HEK293 (cell line): ENCODE measurements around the gene NHLH1.

Experiments used
- CTCF ChIA-PET: fragments of 350-600 bp; formaldehyde crosslinking; extraction: SDS; loops from one replicate; lab custom pipeline; 2021; ENCODE audit warnings: antibody characterized with exemption; lab: Yijun Ruan, JAX
- POLR2A ChIA-PET: fragments of 300-600 bp; formaldehyde crosslinking; extraction: SDS; loops from one replicate; lab custom pipeline; 2020; ENCODE audit warnings: antibody characterized with exemption, inconsistent platforms; lab: Yijun Ruan, JAX
- H3K27ac ChIP-seq: fragments of 200-500 bp; sonication (Bioruptor generic); 2 replicates; pipeline ENCODE4 v1.5.1; 2014; ENCODE audit warnings: low read depth, low read length, control low read depth, inconsistent platforms; ENCODE audit errors: extremely low read depth
- H3K36me3 ChIP-seq, 2 experiments: fragments of 200-500 bp in 1 of 2; sonication (Bioruptor generic) in 1 of 2; 1 replicate in 1 of 2; 2 replicates in 1 of 2; pipeline ENCODE4 v1.5.1; 2014 to 2017; ENCODE audit warnings: inconsistent platforms in 2 of 2, low read length in 2 of 2; ENCODE audit not compliant: control insufficient read depth in 2 of 2, insufficient read depth in 1 of 2
- H3K4me1 ChIP-seq: fragments of 200-500 bp; sonication (Bioruptor generic); 2 replicates; pipeline ENCODE4 v1.5.1; 2014; ENCODE audit warnings: mild to moderate bottlenecking, low read length, inconsistent platforms; ENCODE audit not compliant: control insufficient read depth, insufficient read depth
- H3K4me3 ChIP-seq: 2 replicates; pipeline ENCODE4 v1.5.1; 2011; ENCODE audit warnings: low read depth, mild to moderate bottlenecking, control low read depth, low read length, moderate library complexity
- H3K9me3 ChIP-seq: fragments of 200-500 bp; sonication (Bioruptor generic); 2 replicates; pipeline ENCODE4 v1.5.1; 2014; ENCODE audit warnings: low read depth, low read length, inconsistent platforms; ENCODE audit not compliant: control insufficient read depth, insufficient read depth
- BCL11B ChIP-seq: fragments of 450-650 bp; formaldehyde crosslinking; IDR thresholded peaks from 2 replicates; pipeline ENCODE4 v1.5.1; 2016; ENCODE audit warnings: low read depth, missing biosample characterization, missing genetic modification characterization
- HOXC10 ChIP-seq: sonication (generic); formaldehyde crosslinking; IDR thresholded peaks from 2 replicates; pipeline ENCODE4 v1.8.1; 2023; ENCODE audit warnings: mild to moderate bottlenecking, missing genetic modification reagents
- MYNN ChIP-seq: fragments of 450-650 bp; formaldehyde crosslinking; IDR thresholded peaks from 2 replicates; pipeline ENCODE4 v1.5.1; 2016; ENCODE audit warnings: missing biosample characterization, missing genetic modification characterization, borderline replicate concordance
- ZBTB49 ChIP-seq: fragments of 450-650 bp; formaldehyde crosslinking; IDR thresholded peaks from 2 replicates; pipeline ENCODE4 v1.5.1; 2016; ENCODE audit warnings: missing biosample characterization, missing genetic modification characterization, low read depth
- ZFP69B ChIP-seq: fragments of 450-650 bp; formaldehyde crosslinking; IDR thresholded peaks from 2 replicates; pipeline ENCODE4 v1.5.1; 2016; ENCODE audit warnings: missing biosample characterization, missing genetic modification characterization
- ZNF266 ChIP-seq: fragments of 450-650 bp; formaldehyde crosslinking; IDR thresholded peaks from 2 replicates; pipeline ENCODE4 v1.5.1; 2016; ENCODE audit warnings: missing biosample characterization, missing genetic modification characterization, low read depth
- ZNF529 ChIP-seq: fragments of 450-650 bp; formaldehyde crosslinking; IDR thresholded peaks from 2 replicates; pipeline ENCODE4 v1.5.1; 2017; ENCODE audit warnings: missing genetic modification characterization, missing biosample characterization; ENCODE audit not compliant: insufficient replicate concordance
- ZNF549 ChIP-seq: fragments of 450-650 bp; IDR thresholded peaks from 2 replicates; pipeline ENCODE4 v1.5.1; 2018; ENCODE audit warnings: missing biosample characterization, missing genetic modification characterization, mild to moderate bottlenecking, inconsistent platforms, moderate library complexity
- ZNF561 ChIP-seq: fragments of 450-650 bp; IDR thresholded peaks from 2 replicates; pipeline ENCODE4 v1.5.1; 2018; ENCODE audit warnings: missing biosample characterization, missing genetic modification characterization, borderline replicate concordance
- ZNF701 ChIP-seq: fragments of 450-650 bp; formaldehyde crosslinking; IDR thresholded peaks from 2 replicates; pipeline ENCODE4 v1.5.1; 2016; ENCODE audit warnings: missing biosample characterization, missing genetic modification characterization
- ZNF707 ChIP-seq: fragments of 450-650 bp; formaldehyde crosslinking; IDR thresholded peaks from 2 replicates; pipeline ENCODE4 v1.5.1; 2016; ENCODE audit warnings: missing biosample characterization, missing genetic modification characterization
- TF ChIP-seq, protein P1 (sequence below): fragments of 450-650 bp; formaldehyde crosslinking; IDR thresholded peaks from 2 replicates; pipeline ENCODE4 v1.5.1; 2016; ENCODE audit warnings: missing biosample characterization, missing genetic modification characterization
- TF ChIP-seq, protein P2 (sequence below): fragments of 450-650 bp; formaldehyde crosslinking; IDR thresholded peaks from 2 replicates; pipeline ENCODE4 v1.5.1; 2016; ENCODE audit warnings: missing biosample characterization, missing genetic modification characterization
- TF ChIP-seq, protein P3 (sequence below): fragments of 450-650 bp; formaldehyde crosslinking; IDR thresholded peaks from 2 replicates; pipeline ENCODE4 v1.5.1; 2016; ENCODE audit warnings: missing biosample characterization, missing genetic modification characterization, borderline replicate concordance

Gene NHLH1

DNA sequence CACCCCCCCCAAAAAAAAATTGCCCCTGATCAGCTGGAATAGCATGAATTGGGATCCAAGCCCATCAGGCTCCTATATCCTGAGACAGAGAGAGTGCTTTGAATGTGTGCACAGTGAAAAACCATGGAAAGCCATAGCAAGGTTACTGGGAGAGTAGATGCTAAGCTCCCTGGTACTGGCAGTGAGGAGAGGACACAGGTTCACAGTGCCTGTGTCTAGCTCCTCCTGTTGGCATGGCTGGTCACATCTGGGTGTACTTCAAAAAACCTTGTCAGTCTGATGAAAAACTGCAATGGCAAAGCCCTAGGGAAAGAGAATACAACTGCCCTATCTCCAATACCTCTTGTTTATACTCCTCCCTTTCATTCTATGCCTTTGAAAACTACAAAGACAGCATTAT lies 36.8 kb upstream of the NHLH1 start:
- CTCF ChIA-PET, result interaction anchor here (1.5 to 3.4 kb wide), 2 partner anchors 38 to 47 kb away, joined by 3 to 28 read pairs; no protein-coding TSS in a partner anchor
- no peak overlapping the region for H3K4me3 ChIP-seq
- TF ChIP-seq ZBTB49 (tag by site-specific recombination) (peak; percentile 93), HOXC10 (CRISPR knock-in tag) (no peak)
- TF ChIP-seq, all 188 proteins: peak for 1
- Histone ChIP-seq H3K4me1 (no peaks in the 10 kb centered on the region), H3K27ac (no peak overlapping the region), H3K36me3 (peaks cover 69 to 96% of the 10 kb centered on the region in 2 experiments), H3K9me3 (no peaks in the 10 kb centered on the region)
- POLR2A ChIA-PET, result interaction anchor here (0.9 kb wide), 1 partner anchor 45 kb away, joined by 3 read pairs; the partner anchor contains the start of gene PEX19

- ChIA-PET CTCF (interaction anchor here (0.5 to 2.6 kb wide), 8 partner anchors 8 to 247 kb away, joined by 3 to 15 read pairs (median 4); partner anchors contain the start of gene PEX19), POLR2A (no interaction called here)
- no peak overlapping the region for H3K27ac ChIP-seq
- H3K9me3 ChIP-seq, result no peaks in the 10 kb centered on the region
- no peak overlapping the region for H3K4me3 ChIP-seq
- H3K36me3 ChIP-seq, result peaks cover 64 to 90% of the 10 kb centered on the region in 2 experiments
- TF ChIP-seq ZNF266 (no peak), MYNN (tag by site-specific recombination) (no peak), ZNF549 (tag by site-specific recombination) (no peak), ZNF707 (tag by site-specific recombination) (no peak), BCL11B (tag by site-specific recombination) (no peak)
- TF ChIP-seq, protein P1, sequence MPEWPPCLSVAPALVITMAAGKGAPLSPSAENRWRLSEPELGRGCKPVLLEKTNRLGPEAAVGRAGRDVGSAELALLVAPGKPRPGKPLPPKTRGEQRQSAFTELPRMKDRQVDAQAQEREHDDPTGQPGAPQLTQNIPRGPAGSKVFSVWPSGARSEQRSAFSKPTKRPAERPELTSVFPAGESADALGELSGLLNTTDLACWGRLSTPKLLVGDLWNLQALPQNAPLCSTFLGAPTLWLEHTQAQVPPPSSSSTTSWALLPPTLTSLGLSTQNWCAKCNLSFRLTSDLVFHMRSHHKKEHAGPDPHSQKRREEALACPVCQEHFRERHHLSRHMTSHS (tag by site-specific recombination), result no peak
- TF ChIP-seq, protein P2, sequence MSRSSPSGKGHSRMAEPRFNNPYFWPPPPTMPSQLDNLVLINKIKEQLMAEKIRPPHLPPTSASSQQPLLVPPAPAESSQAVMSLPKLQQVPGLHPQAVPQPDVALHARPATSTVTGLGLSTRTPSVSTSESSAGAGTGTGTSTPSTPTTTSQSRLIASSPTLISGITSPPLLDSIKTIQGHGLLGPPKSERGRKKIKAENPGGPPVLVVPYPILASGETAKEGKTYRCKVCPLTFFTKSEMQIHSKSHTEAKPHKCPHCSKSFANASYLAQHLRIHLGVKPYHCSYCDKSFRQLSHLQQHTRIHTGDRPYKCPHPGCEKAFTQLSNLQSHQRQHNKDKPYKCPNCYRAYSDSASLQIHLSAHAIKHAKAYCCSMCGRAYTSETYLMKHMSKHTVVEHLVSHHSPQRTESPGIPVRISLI (tag by site-specific recombination), result no peak
- no peaks in the 10 kb centered on the region for H3K4me1 ChIP-seq
These were observed 34.4 kb upstream of the NHLH1 start for GRCh38 chr1:160332516-160332915.

DNA sequence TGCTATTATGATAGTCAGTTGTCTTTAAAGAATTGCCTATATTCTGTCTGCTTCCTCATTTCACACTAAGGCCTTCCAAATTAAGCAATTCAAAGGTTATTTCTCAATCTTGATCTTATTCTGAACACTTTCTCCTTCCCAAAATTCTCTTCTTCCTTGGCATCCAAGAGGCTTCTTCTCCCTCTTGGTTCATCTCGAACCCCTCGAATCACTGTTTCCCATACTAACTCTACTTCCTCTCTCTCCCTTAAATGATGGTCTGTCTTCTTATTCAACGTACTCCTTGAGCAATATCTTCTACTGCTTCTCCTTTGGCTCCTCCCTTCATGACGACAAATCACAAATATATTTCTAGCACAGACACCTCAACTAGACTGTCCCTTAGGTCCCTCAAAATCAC lies 28.3 kb upstream of the NHLH1 start:
- Histone ChIP-seq H3K36me3 (peaks cover 39 to 67% of the 10 kb centered on the region in 2 experiments), H3K4me1 (no peaks in the 10 kb centered on the region; the same call in 1 of the 2 replicates), H3K4me3 (no peak overlapping the region), H3K9me3 (no peaks in the 10 kb centered on the region), H3K27ac (no peak overlapping the region)
- CTCF ChIA-PET, result interaction anchor here (0.7 to 2.1 kb wide), 3 partner anchors 16 to 260 kb away, joined by 3 to 9 read pairs (median 3); no protein-coding TSS in a partner anchor
- TF ChIP-seq ZNF529 (tag by site-specific recombination) (no peak), ZNF561 (no peak), ZFP69B (tag by site-specific recombination) (no peak), ZNF701 (no peak)
- TF ChIP-seq, protein P3, sequence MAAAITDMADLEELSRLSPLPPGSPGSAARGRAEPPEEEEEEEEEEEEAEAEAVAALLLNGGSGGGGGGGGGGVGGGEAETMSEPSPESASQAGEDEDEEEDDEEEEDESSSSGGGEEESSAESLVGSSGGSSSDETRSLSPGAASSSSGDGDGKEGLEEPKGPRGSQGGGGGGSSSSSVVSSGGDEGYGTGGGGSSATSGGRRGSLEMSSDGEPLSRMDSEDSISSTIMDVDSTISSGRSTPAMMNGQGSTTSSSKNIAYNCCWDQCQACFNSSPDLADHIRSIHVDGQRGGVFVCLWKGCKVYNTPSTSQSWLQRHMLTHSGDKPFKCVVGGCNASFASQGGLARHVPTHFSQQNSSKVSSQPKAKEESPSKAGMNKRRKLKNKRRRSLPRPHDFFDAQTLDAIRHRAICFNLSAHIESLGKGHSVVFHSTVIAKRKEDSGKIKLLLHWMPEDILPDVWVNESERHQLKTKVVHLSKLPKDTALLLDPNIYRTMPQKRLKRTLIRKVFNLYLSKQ (tag by site-specific recombination), result no peak
- POLR2A ChIA-PET, result no interaction called here
